SK-MEL-5 (cell line): ENCODE measurements around the gene ZNF12. TPM values are rescaled to one million over a fixed set of nuclear protein-coding genes. Genes with fewer than 3 reads are reported as not detected.

Experiments used
- DNase-seq: peaks from one replicate; pipeline ENCODE4 v3.0.0-alpha.2; 2016; ENCODE audit warnings: low read depth, low spot score
- in situ Hi-C: cut with HindIII; loops from 2 replicates; pipeline ENCODE4 v1.10.0; 2016; ENCODE audit warnings: low sequenced_read_pairs, high pct_unique_total_duplicates, low pct_unique_long_range_greater_than_20kb
- total RNA-seq: library from RNA; depleted of rRNA; stranded (reverse); fragments of >200 nt; shearing (Covaris generic); gene quantifications from 2 replicates; pipeline ENCODE4 v1.2.3, GENCODE V29; 2014; rRNA removed

Gene ZNF12
- total RNA-seq, 1 experiment from 2014 or later: 44.9 TPM

- in situ Hi-C loops: no loop called here
These were observed 67.1 kb downstream of the ZNF12 start for GRCh38 chr7:6639627-6640026.

GRCh38 chr7:6639032-6639431, 67.7 kb downstream of the ZNF12 start:
- in situ Hi-C loops: no loop called here
- no peak for DNase-seq

More at GRCh38 chr7:6639627-6640026, 67.1 kb downstream of the ZNF12 start:
- no peak for DNase-seq

Other genes starting within 250 kb of the ZNF12 start
- gene KDELR2, start 222.8 kb downstream of the ZNF12 start, total RNA-seq: 185 and 186 TPM in 2 replicates
- gene GRID2IP, start 155.5 kb downstream of the ZNF12 start, total RNA-seq: 0.03 TPM in 1 of 2 replicates, not detected in the other
- 92.4 and 94.5 TPM in 2 replicates for gene ZDHHC4, start 129.5 kb downstream of the ZNF12 start, total RNA-seq
- 18.5 and 28.2 TPM in 2 replicates for gene INTS15, start 116.9 kb downstream of the ZNF12 start, total RNA-seq
- gene ZNF853, start 91.3 kb downstream of the ZNF12 start, total RNA-seq: 0.16 and 0.35 TPM in 2 replicates
- 15.5 and 18.3 TPM in 2 replicates for gene ZNF316, start 69.6 kb downstream of the ZNF12 start, total RNA-seq
- 0.11 and 0.34 TPM in 2 replicates for gene RSPH10B2, start 47.2 kb upstream of the ZNF12 start, total RNA-seq
- gene CCZ1B, start 119.3 kb upstream of the ZNF12 start, total RNA-seq: 36.5 and 45.2 TPM in 2 replicates